HTR-8/SVneo (cell line): Measurements from ENCODE around the gene TMEM184A.

Experiments
- DNase-seq: peaks from one replicate; pipeline ENCODE4 v3.0.0; 2011; ENCODE audit warnings: low spot score, mixed read lengths; ENCODE audit not compliant: insufficient read length
- FAIRE-seq: peaks from 2 replicates; lab custom pipeline; 2011; peaks lifted over from hg19 to GRCh38; lab: Jason Lieb, UNC

TMEM184A gene

GRCh38 chr7:1555813-1556543 is at the start of gene TMEM184A:
Gene TMEM184A (minus strand): TSS chr7:1556205. CDS start chr7:1555484, 721 bp downstream.
- peak; percentile 87 for FAIRE-seq

DNA sequence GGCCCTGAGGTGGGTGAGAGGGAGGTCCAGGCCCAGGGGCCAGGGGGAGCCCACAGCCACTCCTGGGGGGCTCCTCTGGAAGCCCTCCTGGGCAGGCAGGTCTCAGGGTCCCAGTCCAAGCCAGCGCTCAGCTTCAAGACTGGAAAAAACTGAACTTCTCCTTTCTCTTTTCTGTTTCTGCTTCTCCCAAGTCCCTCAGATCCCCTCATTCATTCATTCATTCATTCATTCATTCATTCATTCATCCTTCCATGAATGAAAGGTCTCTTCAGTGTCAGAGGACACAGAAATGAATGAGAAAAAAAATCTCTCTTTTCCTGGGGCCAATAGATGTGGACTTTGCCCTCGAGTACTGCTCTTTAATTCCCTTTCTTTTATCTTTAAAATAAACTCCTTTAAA is 48.4 kb upstream of the TMEM184A start:
- no peak for FAIRE-seq

More at GRCh38 chr7:1555813-1556543, at the start of gene TMEM184A:
- peak; percentile 81 for DNase-seq

DNA sequence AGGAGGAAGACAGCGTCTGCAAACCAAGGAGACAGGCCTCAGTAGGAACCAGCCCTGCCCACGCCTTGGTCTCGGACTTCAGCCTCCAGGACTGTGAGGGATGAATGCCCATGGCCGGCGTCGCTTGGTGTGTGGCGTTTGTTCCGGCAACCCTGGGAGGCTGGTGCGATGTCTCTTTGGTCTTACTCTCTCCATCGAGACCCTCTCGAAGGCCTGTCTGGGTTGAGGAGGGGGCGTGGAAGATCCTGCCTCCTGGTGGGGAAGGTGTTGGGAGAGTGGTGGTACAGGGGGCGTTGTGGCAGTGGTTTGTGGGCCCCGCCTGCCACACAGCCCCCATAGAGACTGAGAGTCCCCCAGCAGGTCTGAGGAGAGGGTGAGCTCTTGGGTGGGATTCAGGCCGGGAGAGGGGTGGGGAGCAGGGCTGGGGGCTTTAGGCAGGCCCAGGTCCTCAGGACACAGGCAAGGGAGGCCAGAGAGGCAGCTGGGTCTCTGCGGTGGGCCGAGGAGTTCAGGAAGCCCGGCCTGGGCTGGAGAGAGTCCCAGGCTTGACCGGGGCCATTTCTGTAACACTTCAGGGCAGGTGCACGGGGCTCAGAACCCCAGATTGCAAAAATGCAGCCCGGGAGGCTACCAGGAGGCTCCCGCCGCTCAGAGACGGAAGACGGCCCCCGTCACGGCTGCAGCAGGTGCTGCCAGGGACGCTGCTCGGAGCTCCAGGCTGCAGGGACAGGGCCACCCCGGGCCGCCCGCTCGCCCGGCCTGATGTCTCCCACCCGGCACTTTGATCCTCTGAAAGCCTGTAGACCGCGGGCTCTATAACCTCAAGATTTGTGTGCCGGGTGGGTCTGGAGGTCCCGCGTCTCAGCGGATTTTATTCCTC is 47.6 kb upstream of the TMEM184A start:
- FAIRE-seq (peak; percentile 33), DNase-seq (no peak)

More for the DNA sequence above, 48.4 kb upstream of the TMEM184A start:
- DNase-seq: no peak

DNA sequence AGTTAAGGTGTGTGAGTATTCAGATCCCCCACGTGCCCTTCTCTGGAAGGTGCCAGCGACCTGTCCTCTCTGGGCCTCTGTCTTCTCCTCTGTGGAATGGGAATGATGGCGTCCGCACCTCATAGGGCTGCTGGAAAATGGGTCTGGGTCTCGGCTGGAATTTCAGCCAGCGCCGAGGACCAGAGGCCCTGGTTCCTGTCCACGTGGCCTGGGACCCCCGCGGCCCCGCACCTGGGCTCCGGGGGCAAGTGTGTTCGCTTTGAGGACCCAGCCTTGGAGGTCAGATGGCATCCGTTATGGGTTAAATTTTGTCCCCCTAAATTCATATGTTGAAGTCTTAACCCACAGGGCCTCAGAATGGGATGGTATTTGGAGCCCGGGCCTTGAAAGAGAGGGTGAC is 46.4 kb upstream of the TMEM184A start:
- DNase-seq (no peak), FAIRE-seq (no peak)

- DNase-seq: no peak
- FAIRE-seq: no peak
Observed at GRCh38 chr7:1601956-1602355, 46.0 kb upstream of the TMEM184A start.

- no peak for FAIRE-seq
Observed at GRCh38 chr7:1599640-1600395, 43.8 kb upstream of the TMEM184A start.

DNA sequence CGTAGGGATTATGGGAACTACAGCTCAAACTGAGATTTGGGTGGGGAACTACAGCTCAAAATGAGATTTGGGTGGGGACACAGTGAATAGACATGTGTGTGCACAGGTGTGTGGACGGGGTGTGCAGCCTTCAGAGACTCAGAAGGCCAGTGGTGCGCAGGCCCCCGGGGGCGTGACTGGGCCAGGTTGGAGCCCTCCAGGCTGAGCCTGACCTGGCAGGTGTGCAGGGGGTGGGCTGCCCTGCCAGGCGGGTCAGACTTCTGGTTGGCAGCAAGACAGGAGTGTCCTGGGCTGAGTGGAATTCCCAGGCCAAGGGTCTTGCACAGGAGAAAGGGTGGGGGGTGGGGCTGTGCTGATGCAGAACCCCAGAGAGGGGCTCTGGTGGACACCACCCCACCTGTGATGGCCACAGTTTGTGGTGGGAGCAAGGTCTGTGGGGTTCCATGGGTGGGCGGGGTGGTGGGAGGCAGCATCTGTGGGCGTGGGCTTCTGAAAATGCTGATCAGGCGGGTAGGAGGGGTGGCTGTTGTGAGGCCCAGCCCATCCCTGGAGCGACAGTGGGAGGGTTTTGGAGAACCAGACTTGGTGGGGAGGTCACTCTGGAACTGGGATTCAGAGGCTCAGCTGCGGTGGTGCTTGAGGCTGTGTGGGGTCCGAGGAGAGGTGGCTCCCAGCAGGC is 43.1 kb upstream of the TMEM184A start:
- no peak for DNase-seq
- peak; percentile 28 for FAIRE-seq

More at GRCh38 chr7:1599640-1600395, 43.8 kb upstream of the TMEM184A start:
- no peak for DNase-seq

GRCh38 chr7:1598286-1598685 is 42.3 kb upstream of the TMEM184A start:
- FAIRE-seq: no peak
- DNase-seq: no peak

GRCh38 chr7:1597791-1598190 is 41.8 kb upstream of the TMEM184A start:
- FAIRE-seq: no peak

DNA sequence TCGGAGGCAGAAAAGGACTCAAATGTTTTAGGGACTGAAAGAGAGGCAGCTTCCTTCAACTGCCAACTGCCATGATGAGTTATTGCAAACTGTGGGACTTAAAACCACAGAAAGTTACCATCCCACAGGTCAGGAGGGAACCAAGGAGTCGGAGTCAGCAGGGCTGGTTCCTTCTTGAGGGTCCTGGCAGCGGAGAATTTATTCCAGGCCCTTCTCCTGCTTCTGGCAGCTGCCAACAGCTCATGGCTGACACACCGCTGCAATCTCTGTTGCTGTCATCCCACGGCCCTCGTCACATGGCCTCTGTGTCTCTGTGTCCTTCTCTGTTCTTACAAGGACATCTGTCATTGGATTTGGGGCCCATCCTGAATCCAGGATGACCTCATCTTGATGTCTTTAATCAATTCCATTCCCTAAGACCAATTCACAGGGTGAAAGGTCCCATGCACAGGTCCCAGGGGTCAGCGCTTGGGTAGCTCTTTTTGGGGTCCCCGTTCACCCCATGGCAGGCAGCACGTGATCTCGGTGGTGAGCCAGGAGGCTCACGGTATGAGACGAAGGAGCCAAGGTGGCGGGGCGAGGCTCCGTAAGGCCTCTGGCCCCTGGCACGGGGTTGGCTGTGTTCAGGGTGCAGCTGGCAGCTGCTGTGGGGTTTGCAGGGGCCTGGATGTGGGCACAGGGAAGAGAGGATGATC is 41.2 kb upstream of the TMEM184A start:
- DNase-seq (no peak), FAIRE-seq (no peak)

More at GRCh38 chr7:1597791-1598190, 41.8 kb upstream of the TMEM184A start:
- no peak for DNase-seq

GRCh38 chr7:1596181-1597043 is 40.4 kb upstream of the TMEM184A start:
- DNase-seq (no peak), FAIRE-seq (no peak)

DNA sequence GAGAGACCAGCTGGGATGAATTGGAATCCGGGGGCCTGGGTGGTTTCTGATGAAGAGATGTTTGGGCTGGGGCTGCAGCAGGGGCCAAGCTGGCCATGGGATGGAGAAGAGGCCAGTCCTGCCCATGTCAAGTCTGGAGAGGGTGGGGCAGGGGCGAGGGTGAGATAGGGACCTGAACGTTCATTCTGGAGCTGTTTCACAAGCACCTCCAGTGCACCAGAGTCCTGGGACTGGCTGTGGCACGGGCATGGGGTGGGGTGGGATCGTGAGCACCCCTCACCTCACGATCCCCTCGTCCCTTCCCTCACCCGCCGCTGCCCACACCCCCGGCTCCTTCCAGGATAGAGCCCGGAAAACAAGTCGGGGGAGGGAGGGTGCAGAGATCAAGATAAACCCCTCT is 39.6 kb upstream of the TMEM184A start:
- no peak for DNase-seq
- no peak for FAIRE-seq

DNA sequence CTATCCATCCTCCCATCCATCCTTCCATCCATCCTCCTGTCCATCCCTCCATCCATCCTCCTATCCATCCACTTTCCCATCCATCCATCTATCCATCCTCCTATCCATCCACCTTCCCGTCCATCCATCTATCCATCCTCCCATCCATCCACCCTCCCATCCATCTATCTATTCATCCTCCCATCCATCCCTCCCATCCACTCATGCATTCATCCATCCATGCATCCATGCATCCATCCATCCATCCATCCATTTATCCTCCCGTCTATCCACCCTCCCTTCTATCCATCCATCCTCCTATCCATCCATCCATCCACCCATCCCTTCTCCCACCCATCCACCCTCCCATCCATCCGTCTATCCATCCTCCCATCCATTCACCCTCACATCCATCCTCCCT is 39.0 kb upstream of the TMEM184A start:
- DNase-seq (no peak), FAIRE-seq (no peak)

DNA sequence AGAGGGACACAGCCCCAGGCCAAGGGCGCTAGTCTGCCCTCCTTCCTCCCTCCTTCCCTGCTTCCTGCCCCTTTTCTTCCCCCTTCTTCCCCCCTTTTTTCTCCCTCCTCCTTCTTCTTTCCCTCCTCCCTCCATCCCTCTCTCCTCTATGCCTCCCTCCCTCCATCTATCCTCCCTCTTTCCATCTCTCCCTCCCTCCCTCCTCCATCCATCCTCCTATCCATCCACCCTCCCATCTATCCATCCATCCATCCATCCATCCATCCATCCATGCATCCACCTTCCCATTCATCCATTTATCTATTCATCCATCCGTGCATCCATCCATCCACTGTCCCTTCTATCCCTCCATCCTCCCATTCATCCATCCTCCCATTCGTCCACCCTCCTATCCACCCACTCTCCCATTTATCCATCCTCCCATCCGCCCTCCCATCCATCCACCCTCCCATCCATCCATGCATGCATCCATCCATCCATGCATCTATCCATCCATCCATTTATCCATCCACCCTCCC is 38.0 kb upstream of the TMEM184A start:
- DNase-seq: no peak
- no peak for FAIRE-seq

DNA sequence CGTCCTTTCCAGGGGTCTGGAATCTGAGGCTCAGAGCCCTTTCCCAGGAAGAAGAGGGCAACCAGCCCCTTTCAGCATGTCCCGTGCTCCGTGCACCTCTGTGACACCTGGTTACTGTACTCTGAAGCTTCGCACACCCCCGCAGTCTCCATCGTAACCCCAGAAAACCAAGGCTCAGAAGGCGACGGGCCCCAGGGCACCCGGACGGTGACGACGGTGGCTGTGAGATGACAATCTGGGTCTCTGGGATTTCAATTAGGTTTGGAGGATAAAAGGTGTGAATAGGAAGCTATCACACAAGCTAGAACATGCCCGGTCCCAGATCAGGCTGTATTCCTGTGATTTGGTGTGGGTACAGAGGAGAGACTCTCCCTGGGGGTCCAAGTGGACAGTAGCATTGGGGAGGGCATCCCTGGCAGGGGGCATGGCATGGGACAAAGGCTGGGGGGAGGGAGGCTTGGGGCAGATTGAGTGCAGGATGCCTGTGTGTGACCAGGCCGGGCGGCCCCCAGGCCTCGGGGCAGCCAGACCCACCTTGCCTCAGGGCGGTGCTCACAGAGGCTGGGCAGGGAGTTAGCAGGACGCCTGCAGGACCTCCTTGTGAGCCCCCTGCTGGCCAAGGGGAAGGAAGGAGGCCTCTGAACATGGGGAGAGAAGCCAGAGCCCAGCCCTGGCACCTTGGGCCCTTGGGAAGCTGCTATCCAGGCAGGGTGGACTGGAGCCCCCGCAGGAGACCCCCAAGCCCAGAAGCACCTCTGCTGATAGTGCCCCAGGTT is 37.3 kb upstream of the TMEM184A start:
- DNase-seq (no peak), FAIRE-seq (no peak)

DNA sequence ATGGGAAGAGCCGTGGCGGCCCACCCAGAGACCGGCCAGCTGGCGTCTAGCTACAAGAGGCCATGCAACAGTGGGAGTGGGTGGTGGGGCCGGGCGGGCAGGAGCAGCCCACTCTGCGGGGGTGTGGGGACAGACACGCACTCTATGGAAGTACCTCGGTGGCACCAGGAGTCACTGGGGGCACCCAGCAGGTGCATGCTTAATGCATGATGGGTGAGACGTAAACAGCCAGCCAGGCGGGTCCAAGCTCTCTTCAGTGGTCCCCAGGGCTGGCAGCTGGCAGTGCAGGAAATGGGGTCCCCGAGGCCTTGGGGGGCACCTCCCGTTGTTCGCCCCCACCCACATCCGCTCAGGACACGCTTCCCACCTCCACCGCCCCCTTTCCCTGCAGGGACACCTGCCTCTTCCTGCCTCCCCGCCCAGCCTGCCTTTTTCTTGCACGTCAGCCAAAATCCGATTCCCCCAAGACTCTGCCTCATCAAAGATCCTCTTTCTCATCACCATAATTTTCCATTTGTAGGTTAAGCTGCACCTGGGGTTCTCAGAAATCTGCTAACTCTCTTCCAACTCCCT is 36.4 kb upstream of the TMEM184A start:
- FAIRE-seq (no peak), DNase-seq (no peak)

GRCh38 chr7:1591876-1592275 is 35.9 kb upstream of the TMEM184A start:
- no peak for FAIRE-seq
- no peak for DNase-seq
